ENCODE data around the gene BDH1. TPM values are rescaled to one million over a fixed set of nuclear protein-coding genes. Genes with fewer than 3 reads are reported as not detected.
A peak's percentile ranks its signal among the peaks of the same experiment; 100 is the strongest.

BDH1 gene
- total and polyA plus RNA-seq, 2 of the 13 experiments (the other 11 are each of a cell fraction or from before 2014, with no cell fraction given) = 21.2 to 71.9 TPM

- in situ Hi-C loops (cut with HindIII; ENCODE audit: extremely low pct_ligation_motif_present, low pct_unique_long_range_greater_than_20kb) = loop anchor here (10.0 to 25.0 kb wide), 2 partner anchors 209 to 517 kb away; partner anchors contain the start of gene DLG1
- peak overlapping the region; percentile 90 for H2AFZ ChIP-seq (ENCODE audit: low read length)
- peaks cover 70% of the 10 kb centered on the region for H3K4me1 ChIP-seq (ENCODE audit: insufficient read depth, low read length)
- no peaks in the 10 kb centered on the region for H3K27me3 ChIP-seq (ENCODE audit: control insufficient read depth in 1 of 2, insufficient read depth in 2 of 2, low read length in 2 of 2)
- FAIRE-seq (no peak), DNase-seq (ENCODE audit: low spot score) (no peak), ATAC-seq (no peak)
- peak overlapping the region; percentile 98 for H3K4me2 ChIP-seq (ENCODE audit: low read depth, low read length)
- POLR2A ChIA-PET = interaction anchor here (1.3 to 1.6 kb wide), 2 partner anchors 33 to 206 kb away, joined by 3 to 5 read pairs; partner anchors contain the start of gene DLG1
- no TSS peak for BruUV-seq (replicated peaks)
- intact Hi-C loops (cut with micrococcal nuclease; ENCODE audit: unreplicated experiment) = loop anchor here (5.0 kb wide), 3 partner anchors 132 to 227 kb away; partner anchors contain the start of gene DLG1
- peak overlapping the region; percentile 15 to 58 (median 28); a peak in 5 of 6 replicates for H3K4me3 ChIP-seq (replicated peaks in 1 of 3; ENCODE audit: insufficient read depth in 1 of 3, low read depth in 2 of 3, low read length in 3 of 3)
- no peaks in the 10 kb centered on the region for H3K79me2 ChIP-seq (ENCODE audit: insufficient read depth, low read length)
- TF ChIP-seq NCOR1 (IDR thresholded peaks at IDR 0.05; ENCODE audit: borderline replicate concordance, low read length) (no peak), CEBPG (CRISPR knock-in tag; IDR thresholded peaks at IDR 0.05) (peak; percentile 45; the same call in 1 of the 2 replicates), ZNF841 (CRISPR knock-in tag; IDR thresholded peaks at IDR 0.05; ENCODE audit: borderline replicate concordance) (no peak), ELF3 (CRISPR knock-in tag; IDR thresholded peaks at IDR 0.05) (0 out of 2 replicates have a peak, but pooled peaks have one; percentile 38), PBX3 (CRISPR knock-in tag; IDR thresholded peaks at IDR 0.05; ENCODE audit: borderline replicate concordance) (no peak), ZNF567 (CRISPR knock-in tag; IDR thresholded peaks at IDR 0.05; ENCODE audit: borderline replicate concordance) (no peak), HMG20A (CRISPR knock-in tag; IDR thresholded peaks at IDR 0.05; ENCODE audit: borderline replicate concordance) (no peak), SP2 (CRISPR knock-in tag; IDR thresholded peaks at IDR 0.05) (no peak), CREB1 (IDR thresholded peaks at IDR 0.05) (no peak), CREB1 (CRISPR knock-in tag; IDR thresholded peaks at IDR 0.05) (no peak), UBTF (CRISPR knock-in tag; IDR thresholded peaks at IDR 0.05) (peak; percentile 28)
- TF ChIP-seq, protein P1, sequence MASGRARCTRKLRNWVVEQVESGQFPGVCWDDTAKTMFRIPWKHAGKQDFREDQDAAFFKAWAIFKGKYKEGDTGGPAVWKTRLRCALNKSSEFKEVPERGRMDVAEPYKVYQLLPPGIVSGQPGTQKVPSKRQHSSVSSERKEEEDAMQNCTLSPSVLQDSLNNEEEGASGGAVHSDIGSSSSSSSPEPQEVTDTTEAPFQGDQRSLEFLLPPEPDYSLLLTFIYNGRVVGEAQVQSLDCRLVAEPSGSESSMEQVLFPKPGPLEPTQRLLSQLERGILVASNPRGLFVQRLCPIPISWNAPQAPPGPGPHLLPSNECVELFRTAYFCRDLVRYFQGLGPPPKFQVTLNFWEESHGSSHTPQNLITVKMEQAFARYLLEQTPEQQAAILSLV (CRISPR knock-in tag; IDR thresholded peaks at IDR 0.05; ENCODE audit: borderline replicate concordance) = peak; percentile 27; the same call in 1 of the 2 replicates
- no peaks in the 10 kb centered on the region for H3K9me3 ChIP-seq (ENCODE audit: low read length)
- no peaks in the 10 kb centered on the region for H3K36me3 ChIP-seq (replicated peaks in 1 of 2; ENCODE audit: control insufficient read depth in 1 of 2, insufficient read depth in 2 of 2, low read length in 2 of 2)
- CTCF ChIA-PET (ENCODE audit: low intra/inter-chr PET ratio, low total read pairs) = no interaction called here
- H3K9ac ChIP-seq (ENCODE audit: insufficient read depth, low read depth, low read length) = no peak overlapping the region
- H4K20me1 ChIP-seq (ENCODE audit: insufficient read depth, low read length) = no peaks in the 10 kb centered on the region
- 0% methylated on average over 4 of the region's 7 CpGs for WGBS (ENCODE audit: low lambda C conversion rate)
- H3K27ac ChIP-seq (ENCODE audit: extremely low read length, insufficient read depth, low read length) = no peak overlapping the region
These were observed 51.5 kb downstream of the BDH1 start for GRCh38 chr3:197504229-197504628.
